Esophagus squamous epithelium (tissue), 5 donors: ENCODE data around the gene KIAA0232. TPM values are rescaled to one million over a fixed set of nuclear protein-coding genes. Genes with fewer than 3 reads are reported as not detected.

Experiments
- DNase-seq: peaks from one replicate; lab custom pipeline; 2025; lab: John Stamatoyannopoulos, UW
- H3K27ac ChIP-seq, 4 donors: fragments of 200-600 bp; sonication (generic); one replicate each; pipeline ENCODE4 v1.5.1; 2016 to 2019; ENCODE audit warnings: mild to moderate bottlenecking in 1 of 4
- H3K27me3 ChIP-seq, 4 donors: fragments of 200-600 bp; sonication (generic); 1 replicate in 3 of 4; 2 replicates in 1 of 4; pipeline versions ENCODE4 v1.5.1 to v1.6.0; 2017 to 2021; ENCODE audit warnings: antibody characterized with exemption in 1 of 4
- H3K36me3 ChIP-seq, 3 donors: fragments of 200-600 bp; sonication (generic); one replicate each; pipeline ENCODE4 v1.5.1; 2016 to 2019
- H3K4me1 ChIP-seq, 3 donors: fragments of 200-600 bp; sonication (generic); one replicate each; pipeline ENCODE4 v1.5.1; 2017 to 2019
- H3K4me3 ChIP-seq, 4 donors: fragments of 200-600 bp; sonication (generic); 1 replicate in 3 of 4; 2 replicates in 1 of 4; pipeline ENCODE4 v1.5.1; 2016 to 2019; ENCODE audit warnings: mild to moderate bottlenecking in 2 of 4, moderate library complexity in 1 of 4
- H3K9me3 ChIP-seq, 3 donors: fragments of 200-600 bp; sonication (generic); one replicate each; pipeline ENCODE4 v1.5.1; 2016 to 2019
- POLR2A ChIP-seq, 4 donors: fragments of 450-650 bp; IDR thresholded peaks; one replicate each; pipeline ENCODE4 v1.6.1; 2017; ENCODE audit warnings: antibody characterized with exemption in 4 of 4, mild to moderate bottlenecking in 4 of 4, moderate library complexity in 3 of 4
- WGBS, 2 donors: methylation state at CpG; one replicate each; pipeline ENCODE4 v1.1.5; 2018; 5-methylcytosine and 5-hydroxymethylcytosine counted together
- intact Hi-C: fragments of 100-400 bp; cut with DNase I; formaldehyde crosslinking; loops from one replicate; pipeline ENCODE4 v1.15.0; 2022
- total RNA-seq, 4 donors: library from RNA; depleted of rRNA; stranded (reverse); fragments of >200 nt; gene quantifications; one replicate each; pipeline ENCODE4 v1.1.0, GENCODE V29; 2016
- TF ChIP-seq, protein P1 (sequence below), 6 experiments: fragments of 450-650 bp in 4 of 6; fragments of 200-600 bp in 2 of 6; sonication (generic) in 2 of 6; IDR thresholded peaks; one replicate each; pipeline ENCODE4 v1.5.1; 2016 to 2019; ENCODE audit warnings: antibody characterized with exemption in 6 of 6, mild to moderate bottlenecking in 4 of 6, moderate library complexity in 4 of 6
- donor health status: DM: yes; HTN: yes; CAD: no.

KIAA0232 gene
- total RNA-seq, 4 donors from 2014 or later: 19.4 to 46.8 (median 35.0) TPM

GRCh38 chr4:6758728-6759127 lies 23.8 kb upstream of the KIAA0232 start:
- Histone ChIP-seq H3K4me3 (no peak overlapping the region), H3K9me3 (no peaks in the 10 kb centered on the region), H3K4me1 (peaks cover 0 to 25% (median 0%) of the 10 kb centered on the region in 3 donors), H3K27me3 (no peaks in the 10 kb centered on the region), H3K27ac (no peak overlapping the region), H3K36me3 (no peaks in the 10 kb centered on the region)
- no peak for DNase-seq
- WGBS, 2 donors: 64 to 88% methylated on average over 4 of the region's 4 CpGs
- TF ChIP-seq, protein P1, sequence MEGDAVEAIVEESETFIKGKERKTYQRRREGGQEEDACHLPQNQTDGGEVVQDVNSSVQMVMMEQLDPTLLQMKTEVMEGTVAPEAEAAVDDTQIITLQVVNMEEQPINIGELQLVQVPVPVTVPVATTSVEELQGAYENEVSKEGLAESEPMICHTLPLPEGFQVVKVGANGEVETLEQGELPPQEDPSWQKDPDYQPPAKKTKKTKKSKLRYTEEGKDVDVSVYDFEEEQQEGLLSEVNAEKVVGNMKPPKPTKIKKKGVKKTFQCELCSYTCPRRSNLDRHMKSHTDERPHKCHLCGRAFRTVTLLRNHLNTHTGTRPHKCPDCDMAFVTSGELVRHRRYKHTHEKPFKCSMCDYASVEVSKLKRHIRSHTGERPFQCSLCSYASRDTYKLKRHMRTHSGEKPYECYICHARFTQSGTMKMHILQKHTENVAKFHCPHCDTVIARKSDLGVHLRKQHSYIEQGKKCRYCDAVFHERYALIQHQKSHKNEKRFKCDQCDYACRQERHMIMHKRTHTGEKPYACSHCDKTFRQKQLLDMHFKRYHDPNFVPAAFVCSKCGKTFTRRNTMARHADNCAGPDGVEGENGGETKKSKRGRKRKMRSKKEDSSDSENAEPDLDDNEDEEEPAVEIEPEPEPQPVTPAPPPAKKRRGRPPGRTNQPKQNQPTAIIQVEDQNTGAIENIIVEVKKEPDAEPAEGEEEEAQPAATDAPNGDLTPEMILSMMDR (IDR thresholded peaks at IDR 0.05): no peak
- no peak for TF ChIP-seq POLR2A (IDR thresholded peaks at IDR 0.05)
- intact Hi-C loops: no loop called here

- Histone ChIP-seq H3K27me3 (no peaks in the 10 kb centered on the region), H3K9me3 (no peaks in the 10 kb centered on the region), H3K4me1 (peaks cover 0 to 23% (median 0%) of the 10 kb centered on the region in 3 donors), H3K36me3 (no peaks in the 10 kb centered on the region), H3K4me3 (no peak overlapping the region), H3K27ac (no peak overlapping the region)
- DNase-seq: no peak
- no peak for TF ChIP-seq POLR2A (IDR thresholded peaks at IDR 0.05)
- TF ChIP-seq, protein P1 (IDR thresholded peaks at IDR 0.05): no peak
- intact Hi-C loops: no loop called here
- WGBS, 2 donors: 85 to 92% methylated on average over 9 of the region's 9 CpGs
Observed at GRCh38 chr4:6760865-6761264, 21.7 kb upstream of the KIAA0232 start.

GRCh38 chr4:6761649-6762615 lies 20.6 kb upstream of the KIAA0232 start:
- no peak for DNase-seq
- H3K36me3 ChIP-seq: no peaks in the 10 kb centered on the region
- 71 to 82% methylated on average over 13 to 20 of the region's 35 CpGs for WGBS, 2 donors
- H3K27me3 ChIP-seq: no peaks in the 10 kb centered on the region
- H3K4me1 ChIP-seq: peaks cover 0 to 23% (median 0%) of the 10 kb centered on the region in 3 donors
- TF ChIP-seq, protein P1 (IDR thresholded peaks at IDR 0.05): no peak
- no peak overlapping the region for H3K4me3 ChIP-seq
- H3K9me3 ChIP-seq: no peaks in the 10 kb centered on the region
- H3K27ac ChIP-seq: no peak overlapping the region
- intact Hi-C loops: no loop called here

- H3K9me3 ChIP-seq: no peaks in the 10 kb centered on the region
- no peaks in the 10 kb centered on the region for H3K36me3 ChIP-seq
- DNase-seq: no peak
- no peak for TF ChIP-seq POLR2A (IDR thresholded peaks at IDR 0.05)
- TF ChIP-seq, protein P1 (IDR thresholded peaks at IDR 0.05): peak in 3 of 6 experiments; percentile 36 to 52 (median 36)
- intact Hi-C loops: no loop called here
- peaks cover 0 to 36% (median 8%) of the 10 kb centered on the region in 3 donors for H3K4me1 ChIP-seq
- H3K4me3 ChIP-seq: no peak overlapping the region
- H3K27ac ChIP-seq: peak overlapping the region in 3 of 4 donors; percentile 46 to 72 (median 58)
- WGBS, 2 donors: 23 to 49% methylated on average over 4 to 16 of the region's 16 CpGs
- H3K27me3 ChIP-seq: no peaks in the 10 kb centered on the region
Observed at GRCh38 chr4:6763330-6763851, 19.1 kb upstream of the KIAA0232 start.
